ENCODE data around the gene ARID2.

The ARID2 gene

DNA sequence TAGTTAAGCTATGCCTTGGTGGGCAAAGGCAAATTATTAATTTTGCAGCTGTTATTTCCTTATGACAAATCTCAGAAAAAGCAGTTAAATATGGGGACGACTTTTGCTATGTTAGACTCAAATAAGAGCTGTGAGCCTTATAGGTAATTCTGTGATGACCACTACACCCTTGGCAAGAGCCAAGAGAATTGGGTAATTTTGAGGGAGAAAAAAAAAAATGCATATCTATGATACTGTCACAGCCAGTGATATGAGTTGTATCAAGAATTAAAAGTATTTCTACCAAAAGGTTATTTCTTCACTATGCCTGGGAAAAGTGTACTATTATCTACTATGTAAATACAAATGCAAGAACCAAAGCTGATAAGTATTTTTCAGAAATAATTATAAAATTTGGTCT lies 216.9 kb downstream of the ARID2 start:
- DNase-seq: no peak

DNA sequence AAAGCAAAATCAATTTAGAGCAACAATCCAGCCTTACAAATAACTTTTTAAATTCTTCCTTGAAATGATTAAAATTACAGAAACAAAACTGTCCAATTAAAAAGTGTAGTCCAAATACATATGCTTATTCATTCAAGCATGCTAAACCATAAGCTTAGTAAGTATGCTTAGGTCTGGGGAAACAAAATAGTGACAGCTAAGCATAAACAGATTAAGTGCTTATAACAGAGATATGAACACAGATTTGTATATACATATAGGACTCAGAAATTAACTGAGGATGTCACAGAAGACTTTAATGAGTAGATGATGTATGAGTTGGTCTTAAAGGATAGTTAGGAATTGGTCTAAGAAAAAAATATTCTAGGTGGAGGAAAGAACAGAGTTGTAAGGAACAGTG lies 219.0 kb downstream of the ARID2 start:
- no peak for DNase-seq

Data from stimulated activated CD4-positive, alpha-beta T cell treated with anti-CD3 and anti-CD28 coated beads, Interleukin-15, amount 100 ng/mL, for 24 hours (primary cell).